Small intestine (tissue), 7 donors: ENCODE data around the gene SIX1. TPM values are rescaled to one million over a fixed set of nuclear protein-coding genes. Genes with fewer than 3 reads are reported as not detected.

Experiments used
- DNase-seq, 2 donors: peaks; one replicate each; pipeline versions ENCODE4 v3.0.0 to v3.0.0-alpha.2; 2013
- FAIRE-seq: peaks from 2 replicates; lab custom pipeline; 2012; peaks lifted over from hg19 to GRCh38; lab: Jason Lieb, UNC
- H3K27ac ChIP-seq, 3 donors: one replicate each; pipeline ENCODE4 v1.5.1; 2013; ENCODE audit warnings: low read length in 2 of 3, mild to moderate bottlenecking in 2 of 3, control low read depth in 1 of 3, inconsistent platforms in 1 of 3, low read depth in 1 of 3, moderate library complexity in 1 of 3
- H3K27me3 ChIP-seq, 3 donors: one replicate each; pipeline ENCODE4 v1.6.1; 2013; ENCODE audit warnings: low read length in 3 of 3, inconsistent platforms in 1 of 3; ENCODE audit not compliant: control insufficient read depth in 3 of 3, insufficient read depth in 3 of 3
- H3K36me3 ChIP-seq, 3 donors: one replicate each; pipeline ENCODE4 v1.6.1; 2013; ENCODE audit warnings: low read length in 3 of 3, inconsistent platforms in 1 of 3, low read depth in 1 of 3, mild to moderate bottlenecking in 1 of 3, moderate library complexity in 1 of 3; ENCODE audit not compliant: control insufficient read depth in 3 of 3, insufficient read depth in 2 of 3
- H3K4me1 ChIP-seq, 3 donors: one replicate each; pipeline ENCODE4 v1.6.1; 2013; ENCODE audit warnings: low read length in 2 of 3, inconsistent platforms in 1 of 3, low read depth in 1 of 3, mild to moderate bottlenecking in 1 of 3, moderate library complexity in 1 of 3; ENCODE audit not compliant: control insufficient read depth in 3 of 3, insufficient read depth in 2 of 3
- H3K4me3 ChIP-seq, 3 donors: one replicate each; pipeline ENCODE4 v1.5.1; 2013; ENCODE audit warnings: low read length in 3 of 3, control low read depth in 1 of 3, inconsistent platforms in 1 of 3, low read depth in 1 of 3, mild to moderate bottlenecking in 1 of 3, moderate library complexity in 1 of 3
- H3K9me3 ChIP-seq, 2 donors: one replicate each; pipeline ENCODE4 v1.6.1; 2013; ENCODE audit warnings: low read depth in 1 of 2, low read length in 1 of 2; ENCODE audit not compliant: control insufficient read depth in 2 of 2, insufficient read depth in 1 of 2
- WGBS, 3 donors: extraction: QIAGEN DNeasy Blood & Tissue Kit; methylation state at CpG; one replicate each; pipeline ENCODE4 v1.1.7; 2013; 5-methylcytosine and 5-hydroxymethylcytosine counted together
- polyA plus RNA-seq, 4 donors: library from polyadenylated mRNA; stranded (reverse) in 3 of 4; unstranded in 1 of 4; fragments of 200-250 nt in 3 of 4; fragments of 120-200 nt in 1 of 4; gene quantifications; one replicate each; pipeline versions ENCODE4 v1.2.1 to v1.2.3, GENCODE V29; 2013
- donor health status: healthy with polysubstance abuse.
- donor health status: control.
- donor health status: control.
- donor health status: Bipolar disorder and iron deficiency.
- donor health status: healthy.

SIX1 gene
- polyA plus RNA-seq, 4 donors = 0.18 to 0.32 (median 0.27) TPM; not detected in 1

- peaks cover 9 to 92% (median 53%) of the 10 kb centered on the region in 3 donors for H3K27me3 ChIP-seq
Observed at GRCh38 chr14:60641742-60642269, 7.5 kb downstream of the SIX1 start.

GRCh38 chr14:60640859-60641741 lies 8.2 kb downstream of the SIX1 start:
- Histone ChIP-seq H3K27ac (no peak overlapping the region), H3K4me3 (no peak overlapping the region), H3K9me3 (peaks cover 0 to 3% of the 10 kb centered on the region in 2 donors), H3K4me1 (peaks cover 0 to 4% (median 3%) of the 10 kb centered on the region in 3 donors), H3K36me3 (no peaks in the 10 kb centered on the region), H3K27me3 (peaks cover 9 to 89% (median 47%) of the 10 kb centered on the region in 3 donors)
- WGBS, 3 donors = 19 to 23% (median 23%) methylated on average over 24 of the region's 24 CpGs
- DNase-seq (no peak), FAIRE-seq (no peak)

More at GRCh38 chr14:60641742-60642269, 7.5 kb downstream of the SIX1 start:
- H3K4me3 ChIP-seq = no peak overlapping the region
- FAIRE-seq = no peak
- no peak overlapping the region for H3K27ac ChIP-seq
- H3K36me3 ChIP-seq = no peaks in the 10 kb centered on the region
- peaks cover 0 to 3% of the 10 kb centered on the region in 2 donors for H3K9me3 ChIP-seq
- 20 to 24% (median 20%) methylated on average over 22 to 25 of the region's 25 CpGs for WGBS, 3 donors
- no peak for DNase-seq
- H3K4me1 ChIP-seq = peaks cover 0 to 4% (median 3%) of the 10 kb centered on the region in 3 donors

- Histone ChIP-seq H3K9me3 (peaks cover 0 to 3% of the 10 kb centered on the region in 2 donors), H3K27ac (no peak overlapping the region), H3K4me3 (no peak overlapping the region), H3K4me1 (peaks cover 0 to 4% (median 3%) of the 10 kb centered on the region in 3 donors), H3K36me3 (no peaks in the 10 kb centered on the region), H3K27me3 (peaks cover 9 to 88% (median 51%) of the 10 kb centered on the region in 3 donors)
- FAIRE-seq (no peak), DNase-seq (no peak)
- WGBS, 3 donors = 0% methylated on average over 1 of the region's 1 CpG
Observed at GRCh38 chr14:60639674-60640073, 9.6 kb downstream of the SIX1 start.

DNA sequence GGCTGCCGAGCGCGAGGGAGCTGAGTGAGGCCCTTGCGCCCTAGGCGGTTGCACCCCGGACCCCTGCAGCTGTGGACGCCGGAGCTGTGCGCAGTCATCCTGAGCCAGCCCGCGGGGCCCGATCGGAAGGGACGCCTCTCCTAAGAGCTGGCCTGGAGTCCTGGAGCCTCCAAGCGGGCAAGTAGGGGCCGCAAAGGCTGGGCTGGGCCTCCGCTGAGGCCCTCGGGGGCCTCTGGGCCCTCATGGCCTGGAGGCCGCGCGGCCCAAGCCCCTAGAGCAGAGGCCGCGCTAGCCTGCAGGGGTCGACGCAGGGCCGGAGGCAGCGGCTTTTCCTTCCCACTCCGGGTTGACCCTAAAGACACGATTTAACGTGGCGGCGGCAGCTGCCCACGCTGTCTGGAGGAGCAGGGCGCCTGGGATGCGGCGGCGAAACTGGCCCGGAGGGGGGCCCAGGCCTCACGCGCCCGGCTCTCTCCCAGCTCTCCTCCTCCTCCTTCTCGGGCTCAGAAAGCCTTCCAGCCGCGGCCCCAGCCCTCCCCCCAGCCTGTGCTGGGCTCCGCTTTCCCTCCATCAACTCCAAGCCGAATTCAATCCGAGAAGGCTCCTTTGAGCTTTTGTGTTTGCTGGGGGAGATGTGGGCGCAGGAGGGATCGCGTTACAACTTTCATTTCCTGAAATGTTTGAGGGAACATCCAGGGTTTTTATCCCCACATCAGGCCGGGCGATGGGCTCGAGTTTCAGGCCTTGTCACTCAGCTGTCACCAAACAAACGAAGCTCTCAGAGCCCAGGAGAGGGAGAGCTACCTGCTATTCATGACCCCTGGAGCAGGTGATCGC lies 11.6 kb downstream of the SIX1 start:
- peaks cover 9 to 72% (median 38%) of the 10 kb centered on the region in 3 donors for H3K27me3 ChIP-seq
- H3K4me3 ChIP-seq = peak overlapping the region in 1 of 3 donors; percentile 36
- H3K4me1 ChIP-seq = peaks cover 0 to 4% (median 3%) of the 10 kb centered on the region in 3 donors
- H3K27ac ChIP-seq = no peak overlapping the region
- H3K36me3 ChIP-seq = no peaks in the 10 kb centered on the region
- 5 to 12% (median 11%) methylated on average over 46 to 55 of the region's 55 CpGs for WGBS, 3 donors
- DNase-seq (no peak), FAIRE-seq (no peak)
- no peaks in the 10 kb centered on the region for H3K9me3 ChIP-seq

DNA sequence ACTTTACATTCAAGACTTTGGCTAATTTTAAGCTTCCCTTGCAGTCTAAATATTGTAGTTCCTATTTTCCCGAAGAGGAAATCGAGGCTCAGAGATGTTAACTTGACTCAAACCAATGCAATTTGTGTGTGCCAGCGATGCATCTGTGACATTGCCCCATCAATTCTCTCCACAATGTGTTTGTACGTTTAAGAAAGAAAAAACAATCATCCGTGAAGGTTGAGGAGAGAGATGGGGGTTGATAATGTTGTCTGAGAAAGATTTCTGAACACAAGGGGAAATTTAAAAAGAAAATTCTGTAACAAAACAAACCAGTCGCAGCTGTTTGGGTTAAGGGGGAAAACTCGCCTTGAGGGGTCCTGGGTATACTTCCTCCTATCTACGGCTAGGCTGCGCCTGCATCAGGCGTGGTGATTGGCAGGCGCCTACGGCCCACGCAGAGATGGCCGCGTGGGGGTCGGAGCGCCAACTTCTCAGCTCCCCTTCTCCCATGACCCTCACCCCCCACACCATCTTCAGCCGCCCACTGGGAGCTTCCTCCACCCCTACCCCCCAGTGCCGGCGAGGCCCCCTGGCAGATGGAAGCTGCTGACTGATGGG lies 12.3 kb downstream of the SIX1 start:
- 21 to 28% (median 25%) methylated on average over 17 to 20 of the region's 20 CpGs for WGBS, 3 donors
- FAIRE-seq = no peak
- no peak for DNase-seq
- Histone ChIP-seq H3K4me1 (no peaks in the 10 kb centered on the region), H3K4me3 (no peak overlapping the region), H3K36me3 (no peaks in the 10 kb centered on the region), H3K9me3 (no peaks in the 10 kb centered on the region), H3K27me3 (peaks cover 9 to 67% (median 31%) of the 10 kb centered on the region in 3 donors), H3K27ac (no peak overlapping the region)

- DNase-seq (no peak), FAIRE-seq (no peak)
- H3K27ac ChIP-seq = no peak overlapping the region
- no peaks in the 10 kb centered on the region for H3K9me3 ChIP-seq
- H3K4me1 ChIP-seq = no peaks in the 10 kb centered on the region
- no peak overlapping the region for H3K4me3 ChIP-seq
- peaks cover 9 to 42% (median 19%) of the 10 kb centered on the region in 3 donors for H3K27me3 ChIP-seq
- WGBS, 3 donors = 75 to 80% (median 79%) methylated on average over 4 of the region's 4 CpGs
- no peaks in the 10 kb centered on the region for H3K36me3 ChIP-seq
Observed at GRCh38 chr14:60634153-60634552, 15.1 kb downstream of the SIX1 start.

DNA sequence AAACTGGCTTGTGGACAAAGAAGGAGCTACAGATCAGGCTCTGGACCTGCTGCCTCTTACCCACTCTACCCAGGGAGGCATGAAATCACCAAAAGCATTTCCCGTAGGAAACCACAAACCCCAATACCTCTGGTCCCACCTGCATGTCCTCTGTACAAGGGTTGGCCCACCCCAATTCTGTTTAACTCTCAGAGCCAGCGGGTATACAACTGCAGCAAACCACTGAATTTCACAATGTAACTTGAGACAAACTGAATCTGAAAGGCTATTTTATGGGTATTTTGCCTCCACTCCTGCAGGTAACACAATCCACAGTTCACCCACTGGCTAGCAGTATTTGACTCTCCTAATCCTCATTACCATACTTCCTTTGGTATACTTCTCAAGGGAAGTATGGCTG lies 16.5 kb downstream of the SIX1 start:
- peaks cover 8 to 30% (median 12%) of the 10 kb centered on the region in 3 donors for H3K27me3 ChIP-seq
- no peak for FAIRE-seq
- WGBS, 3 donors = 36 to 62% (median 51%) methylated on average over 2 of the region's 2 CpGs

More for the DNA sequence above, 16.5 kb downstream of the SIX1 start:
- Histone ChIP-seq H3K36me3 (no peaks in the 10 kb centered on the region), H3K9me3 (no peaks in the 10 kb centered on the region), H3K4me3 (no peak overlapping the region), H3K27ac (no peak overlapping the region), H3K4me1 (no peaks in the 10 kb centered on the region)
- DNase-seq = no peak
